Naive B cell (primary cell): Measurements from ENCODE around the gene AIFM2. TPM values are rescaled to one million over a fixed set of nuclear protein-coding genes. Genes with fewer than 3 reads are reported as not detected.

Source experiments
- ATAC-seq, 2 donors: fragments of 150-1000 bp; cut with Tn5 transposase; 2 replicates each; pipeline ENCODE4 v1.10.0; 2021; ENCODE audit warnings: low read depth in 2 of 2, mild to moderate bottlenecking in 2 of 2, moderate library complexity in 2 of 2
- DNase-seq: peaks from one replicate; pipeline ENCODE4 v3.0.0; 2022
- H3K27ac Mint-ChIP-seq, 6 donors: one replicate each; pipeline ENCODE4 v1.8.0; 2020 to 2022; ENCODE audit warnings: mild to moderate bottlenecking in 6 of 6, mixed read lengths in 6 of 6, moderate library complexity in 5 of 6, inconsistent platforms in 2 of 6
- H3K27me3 Mint-ChIP-seq, 3 donors: one replicate each; pipeline ENCODE4 v1.8.0; 2021 to 2022; ENCODE audit warnings: mixed read lengths in 3 of 3, mild to moderate bottlenecking in 1 of 3
- H3K36me3 Mint-ChIP-seq, 2 donors: one replicate each; pipeline ENCODE4 v1.8.0; 2020 to 2022; ENCODE audit warnings: mixed read lengths in 2 of 2, inconsistent platforms in 1 of 2, mild to moderate bottlenecking in 1 of 2
- H3K4me1 Mint-ChIP-seq, 3 donors: one replicate each; pipeline ENCODE4 v1.8.0; 2020 to 2022; ENCODE audit warnings: mixed read lengths in 3 of 3, inconsistent platforms in 1 of 3, mild to moderate bottlenecking in 1 of 3, moderate library complexity in 1 of 3
- H3K4me3 Mint-ChIP-seq, 8 donors: one replicate each; pipeline ENCODE4 v1.8.0; 2020 to 2022; ENCODE audit warnings: mild to moderate bottlenecking in 8 of 8, mixed read lengths in 8 of 8, moderate library complexity in 8 of 8, inconsistent platforms in 2 of 8
- H3K9me3 Mint-ChIP-seq, 7 donors: one replicate each; pipeline ENCODE4 v1.8.0; 2020 to 2022; ENCODE audit warnings: mixed read lengths in 7 of 7, mild to moderate bottlenecking in 5 of 7, inconsistent platforms in 2 of 7, moderate library complexity in 1 of 7
- polyA plus RNA-seq, 6 donors: library from polyadenylated mRNA; unstranded; fragments of 300-500 nt; fragmentation: Illumina TruSeq; gene quantifications; one replicate each; pipeline ENCODE4 v1.2.3, GENCODE V29; 2021; ENCODE audit warnings: low read depth in 6 of 6

Gene AIFM2
- polyA plus RNA-seq, 6 donors from 2014 or later: 1.8 to 3.0 (median 2.2) TPM

GRCh38 chr10:70066190-70066589 is 66.4 kb downstream of the AIFM2 start:
- H3K27ac Mint-ChIP-seq: peak overlapping the region in 1 of 6 donors; percentile 69
- no peaks in the 10 kb centered on the region for H3K9me3 Mint-ChIP-seq
- H3K36me3 Mint-ChIP-seq: no peaks in the 10 kb centered on the region
- H3K4me3 Mint-ChIP-seq: no peak overlapping the region
- DNase-seq: no peak
- H3K4me1 Mint-ChIP-seq: no peaks in the 10 kb centered on the region
- ATAC-seq: no peak
- H3K27me3 Mint-ChIP-seq: peaks cover 0 to 15% (median 0%) of the 10 kb centered on the region in 3 donors

- no peak for ATAC-seq
- H3K27ac Mint-ChIP-seq: no peak overlapping the region
- peaks cover 0 to 8% (median 0%) of the 10 kb centered on the region in 3 donors for H3K27me3 Mint-ChIP-seq
- H3K36me3 Mint-ChIP-seq: no peaks in the 10 kb centered on the region
- H3K9me3 Mint-ChIP-seq: no peaks in the 10 kb centered on the region
- H3K4me1 Mint-ChIP-seq: no peaks in the 10 kb centered on the region
- H3K4me3 Mint-ChIP-seq: no peak overlapping the region
- no peak for DNase-seq
Measured at GRCh38 chr10:70064486-70064885, 68.1 kb downstream of the AIFM2 start.

GRCh38 chr10:70063418-70064098 is 69.1 kb downstream of the AIFM2 start:
- no peak for ATAC-seq
- Mint-ChIP-seq H3K27me3 (peaks cover 0 to 8% (median 0%) of the 10 kb centered on the region in 3 donors), H3K4me1 (no peaks in the 10 kb centered on the region), H3K4me3 (no peak overlapping the region), H3K36me3 (no peaks in the 10 kb centered on the region), H3K9me3 (no peaks in the 10 kb centered on the region), H3K27ac (no peak overlapping the region)
- DNase-seq: no peak

Other genes with a start within 250 kb of the AIFM2 start
- gene MACROH2A2, start 80.0 kb downstream of the AIFM2 start, polyA plus RNA-seq: not detected
- gene TYSND1, start 13.9 kb upstream of the AIFM2 start, polyA plus RNA-seq: 10 to 100 TPM; 19.8 to 33.5 (median 25.0) TPM
- gene SAR1A, start 37.7 kb upstream of the AIFM2 start, polyA plus RNA-seq: 10 to 100 TPM in 5 of 6 donors, 1 to 10 TPM in 1; 9.4 to 40.7 (median 25.2) TPM
- gene PPA1, start 100.6 kb upstream of the AIFM2 start, polyA plus RNA-seq: 100 to 1,000 TPM in 3 of 6 donors, 10 to 100 TPM in 3; 59.7 to 152 (median 97.0) TPM
- gene NPFFR1, start 151.2 kb upstream of the AIFM2 start, polyA plus RNA-seq: not detected
- gene LRRC20, start 249.8 kb upstream of the AIFM2 start, polyA plus RNA-seq: under 1 TPM in 2 of 6 donors, not detected in 4; 0.22 to 0.23 TPM